ENCODE data around the gene KRT39. TPM values are rescaled to one million over a fixed set of nuclear protein-coding genes. Genes with fewer than 3 reads are reported as not detected.

The KRT39 gene
- total RNA-seq, 1 experiment from 2014 or later: not detected

- TF ChIP-seq GABPB1 (CRISPR knock-in tag; IDR thresholded peaks at IDR 0.05): peak; percentile 53; the same call in 1 of the 2 replicates
- TF ChIP-seq, protein P1, sequence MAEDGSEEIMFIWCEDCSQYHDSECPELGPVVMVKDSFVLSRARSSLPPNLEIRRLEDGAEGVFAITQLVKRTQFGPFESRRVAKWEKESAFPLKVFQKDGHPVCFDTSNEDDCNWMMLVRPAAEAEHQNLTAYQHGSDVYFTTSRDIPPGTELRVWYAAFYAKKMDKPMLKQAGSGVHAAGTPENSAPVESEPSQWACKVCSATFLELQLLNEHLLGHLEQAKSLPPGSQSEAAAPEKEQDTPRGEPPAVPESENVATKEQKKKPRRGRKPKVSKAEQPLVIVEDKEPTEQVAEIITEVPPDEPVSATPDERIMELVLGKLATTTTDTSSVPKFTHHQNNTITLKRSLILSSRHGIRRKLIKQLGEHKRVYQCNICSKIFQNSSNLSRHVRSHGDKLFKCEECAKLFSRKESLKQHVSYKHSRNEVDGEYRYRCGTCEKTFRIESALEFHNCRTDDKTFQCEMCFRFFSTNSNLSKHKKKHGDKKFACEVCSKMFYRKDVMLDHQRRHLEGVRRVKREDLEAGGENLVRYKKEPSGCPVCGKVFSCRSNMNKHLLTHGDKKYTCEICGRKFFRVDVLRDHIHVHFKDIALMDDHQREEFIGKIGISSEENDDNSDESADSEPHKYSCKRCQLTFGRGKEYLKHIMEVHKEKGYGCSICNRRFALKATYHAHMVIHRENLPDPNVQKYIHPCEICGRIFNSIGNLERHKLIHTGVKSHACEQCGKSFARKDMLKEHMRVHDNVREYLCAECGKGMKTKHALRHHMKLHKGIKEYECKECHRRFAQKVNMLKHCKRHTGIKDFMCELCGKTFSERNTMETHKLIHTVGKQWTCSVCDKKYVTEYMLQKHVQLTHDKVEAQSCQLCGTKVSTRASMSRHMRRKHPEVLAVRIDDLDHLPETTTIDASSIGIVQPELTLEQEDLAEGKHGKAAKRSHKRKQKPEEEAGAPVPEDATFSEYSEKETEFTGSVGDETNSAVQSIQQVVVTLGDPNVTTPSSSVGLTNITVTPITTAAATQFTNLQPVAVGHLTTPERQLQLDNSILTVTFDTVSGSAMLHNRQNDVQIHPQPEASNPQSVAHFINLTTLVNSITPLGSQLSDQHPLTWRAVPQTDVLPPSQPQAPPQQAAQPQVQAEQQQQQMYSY (CRISPR knock-in tag; IDR thresholded peaks at IDR 0.05): no peak
- no peaks in the 10 kb centered on the region for H3K9me3 Mint-ChIP-seq
- POLR2A ChIA-PET: no interaction called here
- H3K36me3 Mint-ChIP-seq: no peaks in the 10 kb centered on the region
- H3K4me3 Mint-ChIP-seq: no peak overlapping the region
- CTCF ChIA-PET: interaction anchor here (1.3 kb wide), 1 partner anchor 52 kb away, joined by 5 read pairs; no protein-coding TSS in a partner anchor
- DNase-seq (ENCODE audit: low spot score) (no peak), ATAC-seq (no peak)
- no peak overlapping the region for H3K27ac Mint-ChIP-seq
- H3K4me1 Mint-ChIP-seq: no peaks in the 10 kb centered on the region
- no peaks in the 10 kb centered on the region for H3K27me3 Mint-ChIP-seq (ENCODE audit: low read depth)
Observed at GRCh38 chr17:40915199-40915661, 51.5 kb downstream of the KRT39 start.

GRCh38 chr17:40914075-40914855 is 52.5 kb downstream of the KRT39 start:
- Mint-ChIP-seq H3K27me3 (ENCODE audit: low read depth) (no peaks in the 10 kb centered on the region), H3K9me3 (no peaks in the 10 kb centered on the region), H3K4me3 (no peak overlapping the region), H3K27ac (no peak overlapping the region), H3K4me1 (no peaks in the 10 kb centered on the region), H3K36me3 (no peaks in the 10 kb centered on the region)
- ATAC-seq: no peak
- no peak for DNase-seq (ENCODE audit: low spot score)
- ChIA-PET CTCF (interaction anchor here (0.9 kb wide), 1 partner anchor 408 kb away, joined by 4 read pairs; no protein-coding TSS in a partner anchor), POLR2A (no interaction called here)
- TF ChIP-seq CDX4 (CRISPR knock-in tag; IDR thresholded peaks at IDR 0.05; ENCODE audit: borderline replicate concordance): no peak
- TF ChIP-seq E2F5 (CRISPR knock-in tag; IDR thresholded peaks at IDR 0.05): no peak
- TF ChIP-seq NR3C1 (CRISPR knock-in tag; conservative IDR thresholded peaks at IDR 0.05; ENCODE audit: low read depth): no peak
- TF ChIP-seq, protein P2, sequence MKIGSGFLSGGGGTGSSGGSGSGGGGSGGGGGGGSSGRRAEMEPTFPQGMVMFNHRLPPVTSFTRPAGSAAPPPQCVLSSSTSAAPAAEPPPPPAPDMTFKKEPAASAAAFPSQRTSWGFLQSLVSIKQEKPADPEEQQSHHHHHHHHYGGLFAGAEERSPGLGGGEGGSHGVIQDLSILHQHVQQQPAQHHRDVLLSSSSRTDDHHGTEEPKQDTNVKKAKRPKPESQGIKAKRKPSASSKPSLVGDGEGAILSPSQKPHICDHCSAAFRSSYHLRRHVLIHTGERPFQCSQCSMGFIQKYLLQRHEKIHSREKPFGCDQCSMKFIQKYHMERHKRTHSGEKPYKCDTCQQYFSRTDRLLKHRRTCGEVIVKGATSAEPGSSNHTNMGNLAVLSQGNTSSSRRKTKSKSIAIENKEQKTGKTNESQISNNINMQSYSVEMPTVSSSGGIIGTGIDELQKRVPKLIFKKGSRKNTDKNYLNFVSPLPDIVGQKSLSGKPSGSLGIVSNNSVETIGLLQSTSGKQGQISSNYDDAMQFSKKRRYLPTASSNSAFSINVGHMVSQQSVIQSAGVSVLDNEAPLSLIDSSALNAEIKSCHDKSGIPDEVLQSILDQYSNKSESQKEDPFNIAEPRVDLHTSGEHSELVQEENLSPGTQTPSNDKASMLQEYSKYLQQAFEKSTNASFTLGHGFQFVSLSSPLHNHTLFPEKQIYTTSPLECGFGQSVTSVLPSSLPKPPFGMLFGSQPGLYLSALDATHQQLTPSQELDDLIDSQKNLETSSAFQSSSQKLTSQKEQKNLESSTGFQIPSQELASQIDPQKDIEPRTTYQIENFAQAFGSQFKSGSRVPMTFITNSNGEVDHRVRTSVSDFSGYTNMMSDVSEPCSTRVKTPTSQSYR (CRISPR knock-in tag; IDR thresholded peaks at IDR 0.05): no peak
- no peak for TF ChIP-seq TEAD1 (CRISPR knock-in tag; IDR thresholded peaks at IDR 0.05)
- no peak for TF ChIP-seq ZNF425 (CRISPR knock-in tag; conservative IDR thresholded peaks at IDR 0.05)
- TF ChIP-seq NFYB (CRISPR knock-in tag; conservative IDR thresholded peaks at IDR 0.05; ENCODE audit: low read depth): no peak
- TF ChIP-seq CREM (CRISPR knock-in tag; IDR thresholded peaks at IDR 0.05): no peak
- TF ChIP-seq, protein P3, sequence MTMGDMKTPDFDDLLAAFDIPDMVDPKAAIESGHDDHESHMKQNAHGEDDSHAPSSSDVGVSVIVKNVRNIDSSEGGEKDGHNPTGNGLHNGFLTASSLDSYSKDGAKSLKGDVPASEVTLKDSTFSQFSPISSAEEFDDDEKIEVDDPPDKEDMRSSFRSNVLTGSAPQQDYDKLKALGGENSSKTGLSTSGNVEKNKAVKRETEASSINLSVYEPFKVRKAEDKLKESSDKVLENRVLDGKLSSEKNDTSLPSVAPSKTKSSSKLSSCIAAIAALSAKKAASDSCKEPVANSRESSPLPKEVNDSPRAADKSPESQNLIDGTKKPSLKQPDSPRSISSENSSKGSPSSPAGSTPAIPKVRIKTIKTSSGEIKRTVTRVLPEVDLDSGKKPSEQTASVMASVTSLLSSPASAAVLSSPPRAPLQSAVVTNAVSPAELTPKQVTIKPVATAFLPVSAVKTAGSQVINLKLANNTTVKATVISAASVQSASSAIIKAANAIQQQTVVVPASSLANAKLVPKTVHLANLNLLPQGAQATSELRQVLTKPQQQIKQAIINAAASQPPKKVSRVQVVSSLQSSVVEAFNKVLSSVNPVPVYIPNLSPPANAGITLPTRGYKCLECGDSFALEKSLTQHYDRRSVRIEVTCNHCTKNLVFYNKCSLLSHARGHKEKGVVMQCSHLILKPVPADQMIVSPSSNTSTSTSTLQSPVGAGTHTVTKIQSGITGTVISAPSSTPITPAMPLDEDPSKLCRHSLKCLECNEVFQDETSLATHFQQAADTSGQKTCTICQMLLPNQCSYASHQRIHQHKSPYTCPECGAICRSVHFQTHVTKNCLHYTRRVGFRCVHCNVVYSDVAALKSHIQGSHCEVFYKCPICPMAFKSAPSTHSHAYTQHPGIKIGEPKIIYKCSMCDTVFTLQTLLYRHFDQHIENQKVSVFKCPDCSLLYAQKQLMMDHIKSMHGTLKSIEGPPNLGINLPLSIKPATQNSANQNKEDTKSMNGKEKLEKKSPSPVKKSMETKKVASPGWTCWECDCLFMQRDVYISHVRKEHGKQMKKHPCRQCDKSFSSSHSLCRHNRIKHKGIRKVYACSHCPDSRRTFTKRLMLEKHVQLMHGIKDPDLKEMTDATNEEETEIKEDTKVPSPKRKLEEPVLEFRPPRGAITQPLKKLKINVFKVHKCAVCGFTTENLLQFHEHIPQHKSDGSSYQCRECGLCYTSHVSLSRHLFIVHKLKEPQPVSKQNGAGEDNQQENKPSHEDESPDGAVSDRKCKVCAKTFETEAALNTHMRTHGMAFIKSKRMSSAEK (CRISPR knock-in tag; IDR thresholded peaks at IDR 0.05; ENCODE audit: borderline replicate concordance): no peak
- TF ChIP-seq NR1H2 (CRISPR knock-in tag; IDR thresholded peaks at IDR 0.05): no peak
- TF ChIP-seq, protein P4, sequence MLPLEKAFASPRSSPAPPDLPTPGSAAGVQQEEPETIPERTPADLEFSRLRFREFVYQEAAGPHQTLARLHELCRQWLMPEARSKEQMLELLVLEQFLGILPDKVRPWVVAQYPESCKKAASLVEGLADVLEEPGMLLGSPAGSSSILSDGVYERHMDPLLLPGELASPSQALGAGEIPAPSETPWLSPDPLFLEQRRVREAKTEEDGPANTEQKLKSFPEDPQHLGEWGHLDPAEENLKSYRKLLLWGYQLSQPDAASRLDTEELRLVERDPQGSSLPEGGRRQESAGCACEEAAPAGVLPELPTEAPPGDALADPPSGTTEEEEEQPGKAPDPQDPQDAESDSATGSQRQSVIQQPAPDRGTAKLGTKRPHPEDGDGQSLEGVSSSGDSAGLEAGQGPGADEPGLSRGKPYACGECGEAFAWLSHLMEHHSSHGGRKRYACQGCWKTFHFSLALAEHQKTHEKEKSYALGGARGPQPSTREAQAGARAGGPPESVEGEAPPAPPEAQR (CRISPR knock-in tag; IDR thresholded peaks at IDR 0.05): no peak
- no peak for TF ChIP-seq ZNF317 (CRISPR knock-in tag; IDR thresholded peaks at IDR 0.05; ENCODE audit: borderline replicate concordance, low read depth)
